Measurements from ENCODE around the gene CCT6B. TPM values are rescaled to one million over a fixed set of nuclear protein-coding genes. Genes with fewer than 3 reads are reported as not detected.

CCT6B gene
- total RNA-seq (2021; ENCODE audit: unreplicated experiment) (1.5 TPM), Bru-seq, nascent RNA (percentile 43 among the genes with signal in this experiment), BruChase-seq, experiment 1, labeled RNA remaining after a 2-hour chase (percentile 47 among the genes with signal in this experiment), BruChase-seq, experiment 2, labeled RNA remaining after a 6-hour chase (percentile 39 among the genes with signal in this experiment)
- 0.40 TPM for polyA plus RNA-seq (2012; ENCODE audit: insufficient read length)
- long read RNA-seq, partial matches to known transcripts: 1 of 4 reads
- long read RNA-seq, other reads (novel, unspliced or antisense): 1 of 4 reads

GRCh38 chr17:34961093-34961911, at the start of gene CCT6B, which contains the start of gene ZNF830:
CCT6B (minus strand) TSS chr17:34961460; CDS start chr17:34961393, 67 bp downstream.
ZNF830 (plus strand) TSS chr17:34961540; CDS start chr17:34961567, 27 bp downstream.
- Histone ChIP-seq H3K27me3 (ENCODE audit: control insufficient read depth, insufficient read depth, low read length) (no peaks in the 10 kb centered on the region; the same call in 1 of the 2 replicates), H3K4me3 (ENCODE audit: low read depth in 2 of 2, low read length in 2 of 2) (peak within 1 kb of the TSS; percentile 98 to 99), H3K4me1 (ENCODE audit: control insufficient read depth, insufficient read depth, low read length) (peaks cover 15% of the 10 kb centered on the region; the same call in 1 of the 2 replicates), H3K27ac (ENCODE audit: low read length) (peak within 1 kb of the TSS; percentile 96), H3K36me3 (ENCODE audit: control insufficient read depth, insufficient read depth, low read length) (peaks cover 14% of the 10 kb centered on the region), H3K9me3 (ENCODE audit: control insufficient read depth, insufficient read depth, low read depth, low read length) (no peaks in the 10 kb centered on the region)
- intact Hi-C loops (cut with micrococcal nuclease; ENCODE audit: unreplicated experiment): loop anchor here (10.0 kb wide), 1 partner anchor 417 kb away; no protein-coding TSS in a partner anchor
- BruUV-seq (replicated peaks): no TSS peak
- in situ Hi-C loops (cut with HindIII; ENCODE audit: low pct_unique_long_range_greater_than_20kb, low sequenced_read_pairs): no loop called here
- peak; percentile 98 for ATAC-seq
- ChIA-PET POLR2A (interaction anchor here (0.6 to 0.7 kb wide), 4 partner anchors 114 to 302 kb away, joined by 4 to 6 read pairs (median 5); partner anchors contain the start of gene SLFN5), CTCF (no interaction called here)
- peak; percentile 78 for DNase-seq (ENCODE audit: low read depth, low spot score)
- no peak for TF ChIP-seq TCF7L2 (IDR thresholded peaks at IDR 0.05; ENCODE audit: low read depth, low read length)
- peak in 1 of 2 experiments; percentile 7; a peak in 2 of 4 replicates for TF ChIP-seq REST (IDR thresholded peaks at IDR 0.05; ENCODE audit: insufficient read depth in 1 of 2, low read depth in 2 of 2, low read length in 1 of 2)
- TF ChIP-seq SIN3A (IDR thresholded peaks at IDR 0.05; ENCODE audit: borderline replicate concordance, insufficient read depth, low read depth, low read length): no peak
- no peak for TF ChIP-seq CTCF (IDR thresholded peaks at IDR 0.05)
- peak; percentile 97 for TF ChIP-seq POLR2AphosphoS5 (IDR thresholded peaks at IDR 0.05; ENCODE audit: low read depth, low read length)

- DNase-seq (ENCODE audit: low read depth, low spot score) (no peak), ATAC-seq (no peak)
- no peaks in the 10 kb centered on the region for H3K36me3 ChIP-seq (ENCODE audit: control insufficient read depth, insufficient read depth, low read length)
- in situ Hi-C loops (cut with HindIII; ENCODE audit: low pct_unique_long_range_greater_than_20kb, low sequenced_read_pairs): no loop called here
- H3K27ac ChIP-seq (ENCODE audit: low read length): no peak overlapping the region
- TF ChIP-seq TCF7L2 (IDR thresholded peaks at IDR 0.05; ENCODE audit: low read depth, low read length): no peak
- TF ChIP-seq POLR2AphosphoS5 (IDR thresholded peaks at IDR 0.05; ENCODE audit: low read depth, low read length): no peak
- no peak for TF ChIP-seq REST (IDR thresholded peaks at IDR 0.05; ENCODE audit: insufficient read depth in 1 of 2, low read depth in 2 of 2, low read length in 1 of 2)
- no peak for TF ChIP-seq SIN3A (IDR thresholded peaks at IDR 0.05; ENCODE audit: borderline replicate concordance, insufficient read depth, low read depth, low read length)
- TF ChIP-seq CTCF (IDR thresholded peaks at IDR 0.05): no peak
- H3K4me3 ChIP-seq (ENCODE audit: low read depth in 2 of 2, low read length in 2 of 2): no peak overlapping the region
- ChIA-PET CTCF (no interaction called here), POLR2A (interaction anchor here (0.7 kb wide), 1 partner anchor 1173 kb away, joined by 5 read pairs; no protein-coding TSS in a partner anchor)
- no peaks in the 10 kb centered on the region for H3K27me3 ChIP-seq (ENCODE audit: control insufficient read depth, insufficient read depth, low read length)
- H3K4me1 ChIP-seq (ENCODE audit: control insufficient read depth, insufficient read depth, low read length): no peaks in the 10 kb centered on the region
- intact Hi-C loops (cut with micrococcal nuclease; ENCODE audit: unreplicated experiment): no loop called here
- no TSS peak for BruUV-seq (replicated peaks)
- no peaks in the 10 kb centered on the region for H3K9me3 ChIP-seq (ENCODE audit: control insufficient read depth, insufficient read depth, low read depth, low read length)
Measured at GRCh38 chr17:35010093-35010492, 48.8 kb upstream of the CCT6B start.

Measured in Panc1 (cell line).